Liver (tissue), 9 donors: Measurements from ENCODE around the gene HMX1. TPM values are rescaled to one million over a fixed set of nuclear protein-coding genes. Genes with fewer than 3 reads are reported as not detected.

Experiments used
- DNase-seq: peaks from one replicate; pipeline ENCODE4 v3.0.0-alpha.2; 2017; ENCODE audit warnings: low spot score
- H3K27ac ChIP-seq, 2 donors: one replicate each; pipeline ENCODE4 v1.7.0; 2013; ENCODE audit warnings: inconsistent platforms in 2 of 2, low read length in 2 of 2, control low read depth in 1 of 2, low read depth in 1 of 2, mild to moderate bottlenecking in 1 of 2
- H3K27me3 ChIP-seq, 4 donors: one replicate each; pipeline versions ENCODE4 v1.6.1 to v1.7.0; 2013; ENCODE audit warnings: low read length in 3 of 4, inconsistent platforms in 1 of 4, mild to moderate bottlenecking in 1 of 4, moderate library complexity in 1 of 4; ENCODE audit not compliant: control insufficient read depth in 4 of 4, insufficient read depth in 4 of 4
- H3K36me3 ChIP-seq, 4 donors: one replicate each; pipeline versions ENCODE4 v1.6.1 to v1.7.0; 2013; ENCODE audit warnings: low read length in 3 of 4, mild to moderate bottlenecking in 3 of 4, low read depth in 1 of 4, moderate library complexity in 1 of 4; ENCODE audit not compliant: control insufficient read depth in 4 of 4, insufficient read depth in 3 of 4
- H3K4me1 ChIP-seq, 4 donors: one replicate each; pipeline versions ENCODE4 v1.6.1 to v1.7.0; 2013; ENCODE audit warnings: low read length in 3 of 4, mild to moderate bottlenecking in 3 of 4, moderate library complexity in 1 of 4; ENCODE audit not compliant: control insufficient read depth in 4 of 4, insufficient read depth in 4 of 4
- H3K4me3 ChIP-seq, 3 donors: one replicate each; pipeline versions ENCODE4 v1.6.1 to v1.7.0; 2013; ENCODE audit warnings: low read length in 3 of 3, control low read depth in 1 of 3, low read depth in 1 of 3, mild to moderate bottlenecking in 1 of 3
- H3K9ac ChIP-seq, 2 donors: one replicate each; pipeline ENCODE4 v1.7.0; 2013; ENCODE audit warnings: low read length in 2 of 2, mild to moderate bottlenecking in 2 of 2, moderate library complexity in 2 of 2, control low read depth in 1 of 2, low read depth in 1 of 2
- H3K9me3 ChIP-seq, 4 donors: one replicate each; pipeline versions ENCODE4 v1.6.1 to v1.7.0; 2013; ENCODE audit warnings: low read length in 3 of 4; ENCODE audit not compliant: control insufficient read depth in 4 of 4
- FOXA1 ChIP-seq: IDR thresholded peaks from 2 replicates; pipeline ENCODE4 v1.6.1; 2016; ENCODE audit warnings: antibody characterized with exemption
- FOXA2 ChIP-seq: IDR thresholded peaks from 2 replicates; pipeline ENCODE4 v1.6.1; 2016; ENCODE audit warnings: antibody characterized with exemption
- HNF4G ChIP-seq: IDR thresholded peaks from 2 replicates; pipeline ENCODE4 v1.6.1; 2016; ENCODE audit warnings: antibody characterized with exemption
- NR2F2 ChIP-seq: IDR thresholded peaks from 2 replicates; pipeline ENCODE4 v1.6.1; 2016; ENCODE audit warnings: antibody characterized with exemption
- RXRA ChIP-seq, 2 donors: IDR thresholded peaks; 2 replicates each; pipeline ENCODE4 v1.6.1; 2017 to 2018; ENCODE audit warnings: antibody characterized with exemption in 2 of 2, mild to moderate bottlenecking in 1 of 2
- SP1 ChIP-seq: IDR thresholded peaks from 2 replicates; pipeline ENCODE4 v1.6.1; 2018; ENCODE audit warnings: antibody characterized with exemption, mild to moderate bottlenecking
- YY1 ChIP-seq: IDR thresholded peaks from 2 replicates; pipeline ENCODE4 v1.6.1; 2016; ENCODE audit warnings: antibody characterized with exemption, mild to moderate bottlenecking
- WGBS: extraction: QIAGEN DNeasy Blood & Tissue Kit; methylation state at CpG from one replicate; pipeline ENCODE4 v1.1.7; 2013; 5-methylcytosine and 5-hydroxymethylcytosine counted together
- polyA plus RNA-seq, 2 donors: library from polyadenylated mRNA; stranded (reverse) in 1 of 2; unstranded in 1 of 2; fragments of 200-250 nt in 1 of 2; fragments of >200 nt in 1 of 2; fragmentation: Nextera tagmentation in 1 of 2; extraction: Ambion mirVana in 1 of 2; gene quantifications; one replicate each; pipeline versions ENCODE4 v1.2.1 to v1.2.3, GENCODE V29; 2013 to 2015
- total RNA-seq, 2 donors: library from RNA; depleted of rRNA; stranded (reverse); fragments of >200 nt; gene quantifications; one replicate each; pipeline ENCODE4 v1.2.3, GENCODE V29; 2014
- TF ChIP-seq, protein P1 (sequence below): IDR thresholded peaks from 2 replicates; pipeline ENCODE4 v1.6.1; 2016; ENCODE audit warnings: antibody characterized with exemption
- TF ChIP-seq, protein P2 (sequence below): IDR thresholded peaks from 2 replicates; pipeline ENCODE4 v1.6.1; 2016; ENCODE audit warnings: antibody characterized with exemption, mild to moderate bottlenecking
- donor health status: healthy.
- donor health status: healthy.
- donor health status: healthy.
- donor health status: healthy.
- donor health status: healthy.

HMX1 gene
- total and polyA plus RNA-seq, 4 donors: not detected

DNA sequence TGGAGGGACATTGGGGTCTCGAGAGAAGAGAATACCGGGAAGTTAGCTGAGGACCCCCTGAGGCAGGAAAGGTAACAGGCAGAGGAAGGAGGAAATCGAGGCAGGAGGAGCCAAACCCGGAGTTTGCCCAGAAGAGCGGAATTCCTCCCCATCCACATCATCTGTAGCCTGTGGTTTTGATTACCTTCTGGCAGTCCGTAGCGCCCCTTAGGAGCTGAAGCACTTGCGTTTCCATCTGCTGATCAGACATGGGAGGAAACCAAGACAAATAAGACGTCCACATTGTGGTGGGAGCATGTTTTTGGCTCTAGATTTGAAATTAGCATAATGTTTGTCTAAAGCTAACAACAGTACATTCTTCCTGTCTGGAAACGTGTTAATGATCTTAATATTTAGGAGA lies 26.8 kb upstream of the HMX1 start:
- peaks cover 0 to 10% (median 4%) of the 10 kb centered on the region in 4 donors for H3K27me3 ChIP-seq
- TF ChIP-seq FOXA2 (no peak), HNF4G (no peak), SP1 (no peak)
- TF ChIP-seq, protein P1, sequence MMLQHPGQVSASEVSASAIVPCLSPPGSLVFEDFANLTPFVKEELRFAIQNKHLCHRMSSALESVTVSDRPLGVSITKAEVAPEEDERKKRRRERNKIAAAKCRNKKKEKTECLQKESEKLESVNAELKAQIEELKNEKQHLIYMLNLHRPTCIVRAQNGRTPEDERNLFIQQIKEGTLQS: no peak
- no peak for DNase-seq
- no peak overlapping the region for H3K27ac ChIP-seq
- WGBS: 58% methylated on average over 10 of the region's 10 CpGs
- H3K4me3 ChIP-seq: no peak overlapping the region
- H3K4me1 ChIP-seq: peaks cover 0 to 10% (median 6%) of the 10 kb centered on the region in 4 donors
- peaks cover 12 to 29% (median 22%) of the 10 kb centered on the region in 4 donors for H3K9me3 ChIP-seq
- no peaks in the 10 kb centered on the region for H3K36me3 ChIP-seq
- no peak overlapping the region for H3K9ac ChIP-seq

DNA sequence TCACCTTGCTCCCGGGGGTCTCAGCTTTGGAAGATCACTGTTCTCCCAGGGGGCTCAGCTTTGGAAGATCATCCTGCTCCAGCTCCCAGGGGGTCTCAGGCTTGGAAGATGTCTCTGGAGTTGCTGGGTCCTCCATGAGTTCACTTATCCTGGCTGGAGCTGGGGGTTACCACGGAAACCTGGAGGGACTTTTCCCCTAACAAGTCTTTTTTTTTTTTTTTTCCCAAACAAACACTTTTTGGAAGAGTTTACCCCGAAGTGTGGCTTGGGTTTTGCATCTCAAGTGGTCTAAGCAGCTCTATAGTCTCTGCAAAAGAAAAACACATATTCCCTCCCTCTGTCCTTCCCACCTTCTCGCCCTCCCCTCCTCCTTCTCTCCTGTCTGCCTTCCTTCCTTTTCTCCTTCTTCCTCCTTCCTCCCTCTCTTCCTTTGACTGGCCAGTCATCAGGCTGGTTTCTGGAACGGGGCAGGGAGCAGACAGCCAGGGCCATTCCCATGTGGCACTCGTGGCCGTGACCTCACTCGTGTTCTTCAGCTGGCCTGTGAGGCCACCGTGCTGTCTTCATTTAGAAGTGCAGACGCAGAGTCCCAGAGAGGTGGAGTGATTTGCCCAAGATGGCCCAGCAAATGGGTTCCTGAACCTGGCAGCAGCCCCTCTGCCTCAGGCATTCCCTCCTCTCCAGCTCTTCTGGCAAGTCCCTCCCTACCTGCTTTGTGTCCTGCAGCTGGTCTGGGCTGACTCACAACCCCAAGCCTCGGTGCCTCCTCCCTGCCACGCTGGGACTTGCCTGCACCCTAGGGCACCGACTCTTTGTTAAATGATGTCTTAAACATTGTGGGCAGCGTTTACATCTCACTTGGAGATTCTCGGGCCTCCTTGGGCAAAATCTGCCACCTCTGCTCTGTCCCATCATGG lies 25.9 kb upstream of the HMX1 start:
- DNase-seq: no peak
- Histone ChIP-seq H3K27ac (no peak overlapping the region), H3K9ac (no peak overlapping the region), H3K4me3 (no peak overlapping the region), H3K9me3 (peaks cover 12 to 26% (median 21%) of the 10 kb centered on the region in 4 donors), H3K27me3 (peaks cover 0 to 16% (median 4%) of the 10 kb centered on the region in 4 donors), H3K4me1 (peaks cover 0 to 17% (median 6%) of the 10 kb centered on the region in 4 donors), H3K36me3 (no peaks in the 10 kb centered on the region)
- TF ChIP-seq RXRA (IDR thresholded peaks at IDR 0.05): no peak
- 42% methylated on average over 15 of the region's 15 CpGs for WGBS

DNA sequence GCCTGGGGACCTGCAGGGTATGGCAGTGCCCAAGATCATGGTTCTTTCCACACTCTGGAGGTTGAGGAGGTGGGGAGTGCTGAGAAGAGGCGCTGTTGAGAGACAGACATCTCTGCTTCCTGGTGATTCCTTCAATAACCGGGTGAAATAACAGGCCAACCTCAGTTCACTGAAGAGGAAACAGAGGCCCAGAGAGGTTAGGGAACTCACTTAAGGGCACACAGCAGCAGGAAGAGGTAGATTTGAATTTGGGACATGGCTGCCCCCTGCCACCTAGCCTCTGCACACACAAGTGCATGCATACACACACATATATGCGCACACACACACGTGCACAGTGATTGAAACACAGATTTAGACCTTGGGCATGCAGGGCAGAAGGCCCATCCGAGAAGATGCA lies 24.9 kb upstream of the HMX1 start:
- H3K36me3 ChIP-seq: no peaks in the 10 kb centered on the region
- peaks cover 0 to 24% (median 4%) of the 10 kb centered on the region in 4 donors for H3K27me3 ChIP-seq
- no peak for TF ChIP-seq RXRA (IDR thresholded peaks at IDR 0.05)
- no peak for TF ChIP-seq NR2F2
- TF ChIP-seq, protein P2, sequence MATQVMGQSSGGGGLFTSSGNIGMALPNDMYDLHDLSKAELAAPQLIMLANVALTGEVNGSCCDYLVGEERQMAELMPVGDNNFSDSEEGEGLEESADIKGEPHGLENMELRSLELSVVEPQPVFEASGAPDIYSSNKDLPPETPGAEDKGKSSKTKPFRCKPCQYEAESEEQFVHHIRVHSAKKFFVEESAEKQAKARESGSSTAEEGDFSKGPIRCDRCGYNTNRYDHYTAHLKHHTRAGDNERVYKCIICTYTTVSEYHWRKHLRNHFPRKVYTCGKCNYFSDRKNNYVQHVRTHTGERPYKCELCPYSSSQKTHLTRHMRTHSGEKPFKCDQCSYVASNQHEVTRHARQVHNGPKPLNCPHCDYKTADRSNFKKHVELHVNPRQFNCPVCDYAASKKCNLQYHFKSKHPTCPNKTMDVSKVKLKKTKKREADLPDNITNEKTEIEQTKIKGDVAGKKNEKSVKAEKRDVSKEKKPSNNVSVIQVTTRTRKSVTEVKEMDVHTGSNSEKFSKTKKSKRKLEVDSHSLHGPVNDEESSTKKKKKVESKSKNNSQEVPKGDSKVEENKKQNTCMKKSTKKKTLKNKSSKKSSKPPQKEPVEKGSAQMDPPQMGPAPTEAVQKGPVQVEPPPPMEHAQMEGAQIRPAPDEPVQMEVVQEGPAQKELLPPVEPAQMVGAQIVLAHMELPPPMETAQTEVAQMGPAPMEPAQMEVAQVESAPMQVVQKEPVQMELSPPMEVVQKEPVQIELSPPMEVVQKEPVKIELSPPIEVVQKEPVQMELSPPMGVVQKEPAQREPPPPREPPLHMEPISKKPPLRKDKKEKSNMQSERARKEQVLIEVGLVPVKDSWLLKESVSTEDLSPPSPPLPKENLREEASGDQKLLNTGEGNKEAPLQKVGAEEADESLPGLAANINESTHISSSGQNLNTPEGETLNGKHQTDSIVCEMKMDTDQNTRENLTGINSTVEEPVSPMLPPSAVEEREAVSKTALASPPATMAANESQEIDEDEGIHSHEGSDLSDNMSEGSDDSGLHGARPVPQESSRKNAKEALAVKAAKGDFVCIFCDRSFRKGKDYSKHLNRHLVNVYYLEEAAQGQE: no peak
- TF ChIP-seq SP1: no peak
- no peak for TF ChIP-seq YY1
- TF ChIP-seq FOXA1: no peak
- peaks cover 9 to 18% (median 13%) of the 10 kb centered on the region in 4 donors for H3K9me3 ChIP-seq
- no peak overlapping the region for H3K4me3 ChIP-seq
- WGBS: 59% methylated on average over 5 of the region's 5 CpGs
- H3K27ac ChIP-seq: no peak overlapping the region
- H3K4me1 ChIP-seq: peaks cover 0 to 17% (median 6%) of the 10 kb centered on the region in 4 donors
- no peak for DNase-seq
- no peak overlapping the region for H3K9ac ChIP-seq
